GM12891 (cell line): ENCODE results near the gene CLCA2.

Experiments
- POLR2A ChIP-seq: IDR thresholded peaks from 2 replicates; pipeline ENCODE4 v1.6.1; 2011; ENCODE audit warnings: low read depth, low read length, control low read depth
- POLR2AphosphoS5 ChIP-seq: IDR thresholded peaks from 2 replicates; pipeline ENCODE4 v1.6.1; 2011; ENCODE audit warnings: low read depth, low read length, control low read depth
- POU2F2 ChIP-seq: IDR thresholded peaks from 2 replicates; pipeline ENCODE4 v1.6.1; 2011; ENCODE audit warnings: low read depth, mild to moderate bottlenecking, control low read depth, low read length, moderate library complexity
- TAF1 ChIP-seq: IDR thresholded peaks from 2 replicates; pipeline ENCODE4 v1.6.1; 2011; ENCODE audit warnings: low read depth, low read length, control low read depth

DNA sequence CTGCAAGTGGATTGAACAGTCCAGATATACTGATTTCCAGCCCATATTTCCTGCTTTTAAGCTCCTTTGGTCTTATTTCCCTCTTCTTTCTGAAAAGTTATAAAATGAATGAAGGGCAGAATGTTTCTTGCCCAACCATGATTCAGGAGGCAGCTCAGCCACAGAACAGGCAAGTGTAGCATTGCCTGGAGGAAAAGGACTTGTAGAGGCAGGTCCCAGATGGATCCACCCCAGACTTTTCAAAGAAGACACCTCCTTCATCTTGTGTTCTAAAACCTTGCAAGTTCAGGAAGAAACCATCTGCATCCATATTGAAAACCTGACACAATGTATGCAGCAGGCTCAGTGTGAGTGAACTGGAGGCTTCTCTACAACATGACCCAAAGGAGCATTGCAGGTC lies at the start of gene CLCA2:
- TF ChIP-seq POLR2A (no peak), TAF1 (no peak), POLR2AphosphoS5 (no peak), POU2F2 (no peak)
